K562 (cell line): Measurements from ENCODE around the gene ANKS1B.

Source experiments
- ATF3 ChIP-seq, 2 experiments: fragments of 450-650 bp in 1 of 2; sonication (generic) in 1 of 2; formaldehyde crosslinking in 1 of 2; IDR thresholded peaks in 1 of 2; conservative IDR thresholded peaks in 1 of 2; 2 replicates each; pipeline versions ENCODE4 v1.6.1 to v1.8.1; 2016 to 2023; ENCODE audit warnings: mild to moderate bottlenecking in 2 of 2, moderate library complexity in 2 of 2, inconsistent platforms in 1 of 2, missing genetic modification reagents in 1 of 2
- BACH1 ChIP-seq: fragments of 200-800 bp; sonication (Bioruptor generic); IDR thresholded peaks from 2 replicates; pipeline ENCODE4 v1.6.1; 2016; ENCODE audit warnings: missing genetic modification characterization, missing compliant biosample characterization
- BCOR ChIP-seq: fragments of 450-650 bp; IDR thresholded peaks from 2 replicates; pipeline ENCODE4 v1.6.1; 2016
- CTCF ChIP-seq, 3 experiments: IDR thresholded peaks in 2 of 3; conservative IDR thresholded peaks in 1 of 3; 2 replicates each; pipeline ENCODE4 v1.5.1; 2011 to 2012; ENCODE audit warnings: low read length in 3 of 3, mild to moderate bottlenecking in 3 of 3, control low read depth in 2 of 3, improper control_type of control experiment in 1 of 3, inconsistent platforms in 1 of 3, low read depth in 1 of 3, mixed read lengths in 1 of 3, moderate library complexity in 1 of 3; ENCODE audit not compliant: insufficient read depth in 2 of 3
- HNRNPH1 ChIP-seq: fragments of 200-400 bp; formaldehyde crosslinking; optimal IDR thresholded peaks from 2 replicates; pipeline ENCODE3; 2017; ENCODE audit warnings: low read depth, mild to moderate bottlenecking, low read length, moderate library complexity
- IFI16 ChIP-seq: fragments of 250-450 bp; sonication (Bioruptor Pico); IDR thresholded peaks from 2 replicates; pipeline ENCODE4 v2.1.2; 2022; ENCODE audit warnings: mild to moderate bottlenecking, inconsistent platforms
- MTA2 ChIP-seq: fragments of 450-650 bp; IDR thresholded peaks from 2 replicates; pipeline ENCODE4 v1.6.1; 2016; ENCODE audit warnings: low read depth
- REST ChIP-seq, 2 experiments: fragments of 450-650 bp; formaldehyde crosslinking in 1 of 2; IDR thresholded peaks; 2 replicates each; pipeline versions ENCODE4 v1.4.0 to v1.6.1; 2014 to 2020; ENCODE audit warnings: mild to moderate bottlenecking in 2 of 2, borderline replicate concordance in 1 of 2, low read depth in 1 of 2
- ZC3H8 ChIP-seq: fragments of 450-650 bp; IDR thresholded peaks from 2 replicates; pipeline ENCODE4 v1.6.1; 2017
- ZKSCAN1 ChIP-seq: fragments of 150-350 bp; IDR thresholded peaks from 2 replicates; pipeline ENCODE4 v1.6.1; 2016; ENCODE audit warnings: low read depth, low read length
- TF ChIP-seq, protein P1 (sequence below): sonication (generic); formaldehyde crosslinking; IDR thresholded peaks from 2 replicates; pipeline ENCODE4 v1.8.0; 2023; ENCODE audit warnings: missing genetic modification reagents, mild to moderate bottlenecking, borderline replicate concordance

DNA sequence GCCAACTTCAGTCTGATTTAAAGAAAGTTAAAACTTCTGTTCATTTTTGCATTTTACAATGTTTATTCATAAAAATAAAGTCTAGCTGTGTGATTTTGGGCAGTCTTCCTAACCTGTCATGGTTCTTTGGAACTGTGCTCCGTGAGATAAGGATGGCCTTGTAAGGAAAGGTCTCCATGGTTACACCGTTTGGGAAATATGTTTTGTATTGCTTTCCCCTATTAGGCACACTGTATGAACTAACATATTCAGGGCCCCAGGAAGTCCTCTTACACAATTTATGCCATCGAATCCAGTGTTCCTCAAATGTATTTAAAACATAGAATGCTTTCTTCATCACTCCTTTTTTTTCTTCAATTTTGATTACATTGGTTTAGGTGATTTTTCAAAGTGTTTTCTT is 1285.2 kb downstream of the ANKS1B start:
- TF ChIP-seq ATF3 (IDR thresholded peaks at IDR 0.05) (no peak), ATF3 (CRISPR knock-in tag; conservative IDR thresholded peaks at IDR 0.05) (no peak), BACH1 (tag) (no peak), MTA2 (no peak), CTCF (IDR thresholded peaks at IDR 0.05 in 2 of 3, conservative IDR thresholded peaks at IDR 0.05 in 1 of 3; ENCODE audit: insufficient read depth in 2 of 3, low read depth in 1 of 3, low read length in 3 of 3) (no peak), IFI16 (CRISPR knock-in tag) (no peak), ZKSCAN1 (no peak), HNRNPH1 (no peak), ZC3H8 (no peak), REST (IDR thresholded peaks at IDR 0.05; ENCODE audit: borderline replicate concordance) (no peak), REST (CRISPR knock-in tag; IDR thresholded peaks at IDR 0.05; ENCODE audit: low read depth) (no peak), BCOR (no peak)
- TF ChIP-seq, protein P1, sequence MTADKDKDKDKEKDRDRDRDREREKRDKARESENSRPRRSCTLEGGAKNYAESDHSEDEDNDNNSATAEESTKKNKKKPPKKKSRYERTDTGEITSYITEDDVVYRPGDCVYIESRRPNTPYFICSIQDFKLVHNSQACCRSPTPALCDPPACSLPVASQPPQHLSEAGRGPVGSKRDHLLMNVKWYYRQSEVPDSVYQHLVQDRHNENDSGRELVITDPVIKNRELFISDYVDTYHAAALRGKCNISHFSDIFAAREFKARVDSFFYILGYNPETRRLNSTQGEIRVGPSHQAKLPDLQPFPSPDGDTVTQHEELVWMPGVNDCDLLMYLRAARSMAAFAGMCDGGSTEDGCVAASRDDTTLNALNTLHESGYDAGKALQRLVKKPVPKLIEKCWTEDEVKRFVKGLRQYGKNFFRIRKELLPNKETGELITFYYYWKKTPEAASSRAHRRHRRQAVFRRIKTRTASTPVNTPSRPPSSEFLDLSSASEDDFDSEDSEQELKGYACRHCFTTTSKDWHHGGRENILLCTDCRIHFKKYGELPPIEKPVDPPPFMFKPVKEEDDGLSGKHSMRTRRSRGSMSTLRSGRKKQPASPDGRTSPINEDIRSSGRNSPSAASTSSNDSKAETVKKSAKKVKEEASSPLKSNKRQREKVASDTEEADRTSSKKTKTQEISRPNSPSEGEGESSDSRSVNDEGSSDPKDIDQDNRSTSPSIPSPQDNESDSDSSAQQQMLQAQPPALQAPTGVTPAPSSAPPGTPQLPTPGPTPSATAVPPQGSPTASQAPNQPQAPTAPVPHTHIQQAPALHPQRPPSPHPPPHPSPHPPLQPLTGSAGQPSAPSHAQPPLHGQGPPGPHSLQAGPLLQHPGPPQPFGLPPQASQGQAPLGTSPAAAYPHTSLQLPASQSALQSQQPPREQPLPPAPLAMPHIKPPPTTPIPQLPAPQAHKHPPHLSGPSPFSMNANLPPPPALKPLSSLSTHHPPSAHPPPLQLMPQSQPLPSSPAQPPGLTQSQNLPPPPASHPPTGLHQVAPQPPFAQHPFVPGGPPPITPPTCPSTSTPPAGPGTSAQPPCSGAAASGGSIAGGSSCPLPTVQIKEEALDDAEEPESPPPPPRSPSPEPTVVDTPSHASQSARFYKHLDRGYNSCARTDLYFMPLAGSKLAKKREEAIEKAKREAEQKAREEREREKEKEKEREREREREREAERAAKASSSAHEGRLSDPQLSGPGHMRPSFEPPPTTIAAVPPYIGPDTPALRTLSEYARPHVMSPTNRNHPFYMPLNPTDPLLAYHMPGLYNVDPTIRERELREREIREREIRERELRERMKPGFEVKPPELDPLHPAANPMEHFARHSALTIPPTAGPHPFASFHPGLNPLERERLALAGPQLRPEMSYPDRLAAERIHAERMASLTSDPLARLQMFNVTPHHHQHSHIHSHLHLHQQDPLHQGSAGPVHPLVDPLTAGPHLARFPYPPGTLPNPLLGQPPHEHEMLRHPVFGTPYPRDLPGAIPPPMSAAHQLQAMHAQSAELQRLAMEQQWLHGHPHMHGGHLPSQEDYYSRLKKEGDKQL (CRISPR knock-in tag): no peak
